IMR-90 (cell line): ENCODE measurements around the gene PSMD8.

Experiments
- MXI1 ChIP-seq: IDR thresholded peaks from 2 replicates; pipeline ENCODE4 v1.6.1; 2012; ENCODE audit warnings: low read depth, mild to moderate bottlenecking, low read length, moderate library complexity, borderline replicate concordance
- POLR2A ChIP-seq: IDR thresholded peaks from 2 replicates; pipeline ENCODE4 v1.6.1; 2012; ENCODE audit warnings: mild to moderate bottlenecking, low read depth, low read length
- RAD21 ChIP-seq: IDR thresholded peaks from 2 replicates; pipeline ENCODE4 v1.6.1; 2012; ENCODE audit warnings: low read length, improper control_type of control experiment
- RCOR1 ChIP-seq: IDR thresholded peaks from 2 replicates; pipeline ENCODE4 v1.6.1; 2012; ENCODE audit warnings: mild to moderate bottlenecking, low read length, improper control_type of control experiment; ENCODE audit not compliant: insufficient replicate concordance
- TF ChIP-seq, protein P1 (sequence below): conservative IDR thresholded peaks from 2 replicates; pipeline ENCODE4 v1.5.1; 2012; ENCODE audit warnings: mild to moderate bottlenecking, low read depth, low read length, improper control_type of control experiment
- TF ChIP-seq, protein P2 (sequence below): fragments of 150-350 bp; IDR thresholded peaks from 2 replicates; pipeline ENCODE4 v1.6.1; 2017; ENCODE audit warnings: mild to moderate bottlenecking, antibody characterized with exemption, low read length, low read depth

DNA sequence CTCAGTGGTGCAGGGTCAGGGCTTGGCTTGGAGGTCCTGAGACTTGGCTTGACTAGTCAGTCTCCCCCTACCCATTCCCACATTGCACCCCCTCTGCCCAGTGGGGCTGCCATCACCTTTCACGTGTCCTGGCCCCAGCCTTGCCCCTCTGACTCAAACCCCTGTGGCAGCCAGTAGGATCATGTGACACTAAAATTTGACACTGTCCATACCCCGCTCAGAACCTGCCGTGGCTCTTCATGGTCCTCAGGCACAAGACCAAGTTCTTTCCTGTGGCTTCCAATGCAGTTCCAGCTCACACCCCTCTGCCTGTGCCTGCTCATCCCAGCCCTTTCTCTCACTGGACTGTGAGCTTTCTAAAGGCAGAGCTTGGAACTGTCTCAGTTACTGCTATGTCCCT, 2.2 kb downstream of the PSMD8 start:
- TF ChIP-seq, protein P1, sequence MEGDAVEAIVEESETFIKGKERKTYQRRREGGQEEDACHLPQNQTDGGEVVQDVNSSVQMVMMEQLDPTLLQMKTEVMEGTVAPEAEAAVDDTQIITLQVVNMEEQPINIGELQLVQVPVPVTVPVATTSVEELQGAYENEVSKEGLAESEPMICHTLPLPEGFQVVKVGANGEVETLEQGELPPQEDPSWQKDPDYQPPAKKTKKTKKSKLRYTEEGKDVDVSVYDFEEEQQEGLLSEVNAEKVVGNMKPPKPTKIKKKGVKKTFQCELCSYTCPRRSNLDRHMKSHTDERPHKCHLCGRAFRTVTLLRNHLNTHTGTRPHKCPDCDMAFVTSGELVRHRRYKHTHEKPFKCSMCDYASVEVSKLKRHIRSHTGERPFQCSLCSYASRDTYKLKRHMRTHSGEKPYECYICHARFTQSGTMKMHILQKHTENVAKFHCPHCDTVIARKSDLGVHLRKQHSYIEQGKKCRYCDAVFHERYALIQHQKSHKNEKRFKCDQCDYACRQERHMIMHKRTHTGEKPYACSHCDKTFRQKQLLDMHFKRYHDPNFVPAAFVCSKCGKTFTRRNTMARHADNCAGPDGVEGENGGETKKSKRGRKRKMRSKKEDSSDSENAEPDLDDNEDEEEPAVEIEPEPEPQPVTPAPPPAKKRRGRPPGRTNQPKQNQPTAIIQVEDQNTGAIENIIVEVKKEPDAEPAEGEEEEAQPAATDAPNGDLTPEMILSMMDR: no peak
- TF ChIP-seq, protein P2, sequence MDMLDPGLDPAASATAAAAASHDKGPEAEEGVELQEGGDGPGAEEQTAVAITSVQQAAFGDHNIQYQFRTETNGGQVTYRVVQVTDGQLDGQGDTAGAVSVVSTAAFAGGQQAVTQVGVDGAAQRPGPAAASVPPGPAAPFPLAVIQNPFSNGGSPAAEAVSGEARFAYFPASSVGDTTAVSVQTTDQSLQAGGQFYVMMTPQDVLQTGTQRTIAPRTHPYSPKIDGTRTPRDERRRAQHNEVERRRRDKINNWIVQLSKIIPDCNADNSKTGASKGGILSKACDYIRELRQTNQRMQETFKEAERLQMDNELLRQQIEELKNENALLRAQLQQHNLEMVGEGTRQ: no peak
- no peak for TF ChIP-seq POLR2A
- no peak for TF ChIP-seq MXI1
- TF ChIP-seq RCOR1: no peak
- no peak for TF ChIP-seq RAD21
